GM19328 (cell line): ENCODE data around the gene MUC5AC.
"Not testable (repeated sequence)": the region's sequence is repeated elsewhere in the genome, so short reads cannot be mapped to it uniquely, and the experiment has no call there.

ENCODE experiments used
- ATAC-seq: cut with Tn5 transposase; IDR thresholded peaks from one replicate; pipeline ENCODE4 v1.9.1; 2021; ENCODE audit warnings: mild to moderate bottlenecking, moderate library complexity; ENCODE audit not compliant: unreplicated experiment

Gene MUC5AC

DNA sequence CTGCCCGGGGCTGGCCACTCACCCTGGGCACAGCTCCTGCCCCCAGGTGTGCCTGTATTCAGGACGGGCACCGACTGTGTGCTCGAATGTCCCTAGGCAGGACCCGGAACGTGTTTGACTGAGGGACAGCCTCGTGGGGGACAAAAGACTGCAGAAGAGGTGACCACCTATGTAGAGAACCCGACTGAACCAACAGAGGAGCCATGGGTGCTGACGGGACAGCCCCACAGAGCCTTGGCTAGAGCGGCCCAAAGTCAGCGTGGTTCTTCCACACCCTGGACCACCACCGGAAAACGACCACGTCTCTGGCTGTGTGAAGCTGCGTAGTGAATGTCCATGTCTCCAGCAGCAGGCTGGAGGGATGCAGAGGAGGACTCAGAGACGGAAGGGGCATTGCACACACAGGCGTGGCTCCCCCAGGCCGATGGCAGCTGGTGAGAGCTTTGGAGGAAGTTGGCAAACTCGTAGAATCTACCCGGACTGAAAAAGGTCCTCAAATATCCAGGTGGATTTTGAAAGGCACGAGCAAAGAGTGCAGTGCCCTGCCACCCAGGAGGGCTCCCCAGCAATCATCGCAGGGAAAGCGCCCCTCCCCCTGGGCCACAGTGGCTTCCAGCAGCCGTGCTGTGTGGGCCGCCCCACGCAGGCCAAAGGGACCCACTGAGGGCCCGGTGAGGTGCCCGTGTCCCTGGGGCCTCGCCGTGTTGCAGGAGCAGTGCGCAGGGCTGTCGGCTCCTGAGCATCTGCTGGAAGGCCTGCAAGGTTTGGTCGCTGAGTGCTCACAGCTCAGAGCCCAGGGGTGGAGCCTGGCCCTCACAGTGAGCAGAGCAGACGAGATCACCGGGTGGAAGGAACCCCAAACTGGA lies 47.6 kb downstream of the MUC5AC start:
- no peak for ATAC-seq

DNA sequence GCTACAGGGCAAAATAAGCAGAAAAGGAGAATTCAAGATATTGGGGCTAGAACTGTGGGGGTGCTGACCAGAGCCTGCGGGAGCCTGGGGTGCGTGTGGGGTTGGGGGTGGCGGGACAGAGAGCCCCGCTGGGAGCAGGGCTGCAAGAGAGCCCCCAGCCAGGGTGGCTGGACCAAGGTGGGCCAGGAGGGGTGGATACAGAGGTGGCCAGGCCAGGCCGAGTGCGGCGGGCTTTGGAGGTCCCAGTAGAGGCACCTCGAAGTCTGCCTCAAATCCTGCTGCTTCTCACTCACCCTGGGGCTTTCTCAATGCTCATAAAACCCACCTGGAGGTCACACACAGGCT lies 48.2 kb downstream of the MUC5AC start:
- no peak for ATAC-seq

DNA sequence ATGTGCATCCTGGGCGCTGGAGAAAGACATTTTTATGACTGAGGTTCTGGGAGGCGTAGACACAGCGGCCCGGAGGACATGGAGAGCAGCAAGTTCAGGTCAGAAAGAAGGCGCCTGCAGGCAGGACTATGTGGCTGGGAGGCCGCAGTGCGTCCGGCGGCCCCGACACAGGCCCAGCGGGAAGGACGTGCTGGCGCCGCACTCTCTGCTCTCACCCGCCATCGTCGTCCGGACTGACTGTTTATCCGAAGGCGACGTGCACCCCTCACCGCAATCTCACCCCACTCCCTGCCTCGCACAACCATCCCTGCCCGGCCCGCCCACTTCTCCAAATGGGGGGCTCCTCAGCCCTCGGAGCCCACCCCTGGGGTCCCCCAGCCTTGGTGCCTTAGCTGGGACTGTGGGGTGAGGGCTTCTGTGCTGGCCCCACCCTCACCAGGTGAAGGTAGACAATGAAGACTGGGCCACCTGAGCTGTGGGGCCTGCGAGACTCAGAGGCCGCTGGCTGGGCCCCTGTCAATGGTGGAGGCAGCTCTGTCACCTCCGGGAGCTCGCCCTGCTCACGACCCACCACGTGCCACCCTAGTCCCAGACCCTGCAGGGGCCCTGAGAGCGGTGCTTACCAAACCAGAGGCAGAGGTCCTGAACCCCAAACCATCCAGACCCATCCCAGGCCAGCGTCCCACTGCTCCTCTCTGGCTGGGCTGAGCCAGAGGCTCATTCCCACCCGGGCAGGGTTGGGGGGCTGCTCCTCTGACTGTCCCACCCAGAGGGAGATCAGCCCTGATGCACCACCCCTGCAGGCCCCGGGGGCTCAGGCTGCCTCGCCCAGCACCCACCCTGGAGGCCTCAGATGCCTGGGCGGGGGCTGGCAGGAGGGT lies 48.9 kb downstream of the MUC5AC start:
- ATAC-seq, result no peak

DNA sequence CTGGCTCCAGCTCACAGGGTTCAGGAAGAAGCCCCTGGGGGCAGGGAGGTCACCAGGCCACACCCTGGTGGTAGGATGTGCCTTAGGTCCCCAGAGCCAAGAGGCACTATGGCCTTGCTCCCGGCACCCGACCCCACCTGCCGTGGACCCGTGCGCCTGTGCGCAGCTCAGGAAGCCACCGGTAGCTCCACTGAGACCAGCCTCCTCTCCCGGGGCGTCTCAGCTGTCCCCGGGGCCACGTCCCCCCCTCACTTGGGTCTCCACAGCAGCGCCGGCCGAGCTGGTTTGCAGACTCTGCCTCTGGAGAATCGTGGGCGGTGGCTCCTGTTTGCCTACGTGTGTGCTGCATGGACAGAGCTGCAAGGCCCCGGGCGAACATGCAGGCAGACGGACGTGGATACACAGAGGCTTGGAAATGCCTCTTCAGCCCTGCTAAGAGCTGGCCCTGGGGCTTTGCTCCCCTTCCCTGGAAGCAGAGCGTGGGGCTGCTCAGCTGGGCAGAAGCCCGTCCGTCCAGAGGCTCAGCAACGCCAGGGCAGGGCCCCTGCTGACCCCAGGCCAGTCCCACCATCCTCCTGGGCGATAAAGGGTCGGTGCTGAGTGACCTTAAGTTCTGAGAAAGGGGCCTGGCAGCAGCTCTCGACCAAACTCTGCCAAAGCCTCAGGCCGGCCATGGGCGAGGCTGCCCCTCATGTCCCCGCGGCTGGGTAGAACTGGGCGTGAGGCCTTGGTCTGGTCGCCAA lies 49.8 kb downstream of the MUC5AC start:
- no peak for ATAC-seq

DNA sequence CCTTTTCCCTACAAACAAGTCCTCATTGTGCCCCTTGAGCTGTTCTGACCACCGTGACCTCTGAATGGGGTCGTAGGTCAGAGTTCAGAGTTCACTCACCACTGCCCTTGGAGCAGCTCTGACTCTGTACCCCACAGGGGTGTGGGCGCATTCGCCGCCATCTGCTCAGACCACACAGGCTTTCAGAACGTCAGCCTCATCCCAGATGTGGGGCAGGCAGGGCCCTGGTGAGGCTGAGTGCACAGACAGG lies 50.3 kb downstream of the MUC5AC start:
- no peak for ATAC-seq

DNA sequence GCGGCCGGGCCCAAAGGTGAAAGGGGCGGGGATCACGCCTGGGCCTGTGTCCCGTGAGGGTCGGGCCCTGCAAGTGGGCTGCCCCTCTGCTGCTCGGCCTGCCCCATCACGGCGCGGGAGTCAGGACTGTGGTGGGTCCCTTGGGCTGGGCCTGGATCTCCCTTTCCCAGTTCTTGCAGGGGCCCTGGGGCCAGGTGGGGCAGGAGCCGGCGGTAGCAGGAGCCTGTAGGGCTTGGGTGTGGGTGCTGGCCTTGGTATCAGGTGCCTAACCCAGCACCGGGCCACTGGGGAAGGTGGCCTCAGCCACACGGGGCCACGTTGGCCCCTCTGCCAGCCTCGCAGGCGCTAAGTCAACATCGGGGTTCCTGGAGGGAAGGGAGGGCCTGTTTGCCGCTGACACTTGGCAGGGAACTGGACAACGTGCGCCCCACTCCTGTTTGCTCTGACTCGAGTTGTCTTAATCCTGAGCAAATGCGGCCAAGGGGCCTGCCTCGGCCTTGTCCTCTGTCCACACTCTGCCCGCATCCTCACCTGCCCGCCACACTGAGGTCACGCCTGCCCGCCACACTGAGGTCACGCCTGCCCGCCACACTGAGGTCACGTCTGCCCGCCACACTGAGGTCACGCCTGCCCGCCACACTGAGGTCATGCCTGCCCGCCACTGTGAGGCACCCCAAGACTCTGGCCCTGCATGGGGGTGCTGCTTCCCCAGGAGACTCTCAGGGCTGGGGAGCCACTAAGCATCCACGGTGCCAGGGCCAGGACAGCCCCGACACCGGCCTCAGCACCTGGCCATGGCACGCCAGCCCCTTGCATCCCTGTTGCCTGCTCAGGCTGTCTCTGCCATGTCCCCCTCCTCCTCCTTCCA lies 50.9 kb downstream of the MUC5AC start:
- no peak for ATAC-seq

DNA sequence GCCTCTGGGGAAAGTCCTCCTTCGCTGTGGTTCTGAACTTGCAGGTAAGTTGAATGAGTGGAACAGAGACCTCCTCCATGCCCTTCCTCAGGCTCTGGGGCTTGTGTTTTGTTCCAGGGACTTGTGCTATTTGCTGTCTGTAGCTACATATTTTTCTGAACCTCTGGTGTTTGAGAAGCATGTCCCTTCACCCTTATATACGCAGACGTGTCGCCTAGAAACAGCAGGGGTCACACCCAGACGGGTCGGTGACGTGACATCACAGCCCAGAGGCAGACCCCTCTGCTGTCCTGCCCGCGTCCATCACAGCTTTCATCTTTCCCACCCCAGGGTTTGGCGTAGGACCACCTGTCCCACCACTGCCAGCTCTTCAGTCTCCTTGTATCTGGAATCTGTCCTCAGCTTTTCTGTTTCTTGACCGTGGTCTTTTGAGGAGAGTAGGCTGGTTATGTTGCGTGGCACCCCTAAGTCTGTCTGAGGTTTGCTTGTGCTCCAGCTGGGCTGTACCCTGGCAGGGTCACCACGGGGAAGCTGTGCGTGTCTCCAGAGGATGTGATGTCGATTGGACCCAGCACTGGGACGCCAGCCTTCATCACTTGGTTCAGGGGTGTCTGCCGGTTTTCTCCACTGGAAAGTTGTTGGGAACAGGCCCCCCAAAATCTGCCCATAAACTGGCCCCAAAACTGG lies 51.8 kb downstream of the MUC5AC start:
- ATAC-seq, result no peak

DNA sequence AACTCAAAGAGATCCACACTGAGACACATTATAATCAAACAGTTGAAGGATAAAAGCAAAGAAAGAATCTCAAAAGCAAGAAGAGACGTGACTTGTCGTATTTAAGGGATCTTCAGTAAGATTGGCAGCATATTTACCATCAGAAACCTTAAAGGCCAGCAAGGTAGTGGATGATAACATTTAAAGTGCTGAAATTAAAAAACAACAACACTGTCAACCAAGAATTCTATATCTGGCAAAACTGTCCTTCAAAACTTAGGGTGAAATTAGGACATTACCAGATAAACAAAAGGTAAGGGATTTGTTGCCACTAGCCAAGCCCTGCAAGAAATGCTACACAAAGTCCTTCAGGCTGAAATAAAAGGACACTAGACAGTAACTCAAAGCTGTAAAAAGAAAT lies 54.1 kb downstream of the MUC5AC start:
- no peak for ATAC-seq

DNA sequence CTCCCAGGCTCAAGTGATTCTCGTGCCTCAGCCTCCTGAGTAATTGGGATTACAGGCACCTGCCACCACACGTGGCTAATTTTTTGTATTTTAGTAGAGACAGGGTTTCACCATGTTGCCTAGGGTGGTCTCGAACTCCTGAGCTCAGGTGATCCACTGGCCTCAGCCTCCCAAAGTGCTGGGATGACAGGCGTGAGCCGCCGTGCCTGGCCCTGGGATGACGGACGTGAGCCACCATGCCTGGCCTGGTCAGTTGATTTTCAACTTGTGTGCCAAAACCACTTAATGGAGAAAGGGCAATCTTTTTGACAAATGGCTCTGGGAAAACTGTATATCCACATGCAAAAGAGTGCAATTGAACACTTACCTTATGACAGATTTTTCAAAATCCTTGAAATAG lies 58.1 kb downstream of the MUC5AC start:
- not testable (repeated sequence) for ATAC-seq

DNA sequence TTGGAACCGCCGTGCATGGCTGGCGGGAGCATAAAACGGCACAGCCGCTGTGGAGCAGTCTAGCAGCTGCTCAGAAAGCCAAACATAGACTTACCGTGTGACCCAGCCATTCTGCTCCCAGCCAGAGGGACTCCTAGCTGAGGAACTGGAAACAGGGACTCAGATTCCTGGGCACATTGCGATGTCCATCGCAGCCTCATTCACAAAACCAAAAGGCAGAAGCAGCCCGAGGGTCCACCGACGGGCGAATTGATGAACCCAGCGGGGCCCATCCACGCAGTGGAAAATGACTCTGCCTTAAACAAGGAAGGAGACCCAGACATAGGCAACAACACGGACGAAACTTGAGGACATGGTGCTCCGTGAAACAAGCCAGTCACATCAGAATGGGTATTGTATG lies 59.4 kb downstream of the MUC5AC start:
- ATAC-seq, result no peak

DNA sequence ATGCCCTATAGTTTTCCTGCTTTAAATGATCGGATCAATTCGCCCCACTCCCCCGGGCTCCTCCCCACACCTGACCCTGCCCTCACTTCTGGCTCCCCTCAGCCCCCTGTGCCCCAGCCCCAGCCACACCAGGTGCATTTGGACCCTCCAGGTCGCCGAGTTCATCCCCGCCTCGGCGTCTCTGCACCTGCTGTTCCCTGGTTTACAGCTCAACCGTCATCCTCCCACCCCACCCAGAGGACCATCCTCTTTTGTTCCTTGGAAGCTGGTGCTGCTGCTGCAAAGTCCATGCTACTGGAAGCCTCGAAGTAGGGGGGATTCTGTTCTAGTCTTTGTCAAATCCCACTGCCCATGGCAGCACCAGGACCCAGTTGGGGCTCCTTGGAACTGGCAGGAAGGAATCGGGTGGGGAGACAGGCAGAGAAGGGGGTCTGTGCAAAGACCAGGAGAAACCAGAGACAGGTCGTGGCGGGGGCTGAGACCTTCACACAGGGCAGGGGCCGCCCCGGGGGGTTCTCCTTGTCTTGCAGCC lies 60.6 kb downstream of the MUC5AC start:
- no peak for ATAC-seq

DNA sequence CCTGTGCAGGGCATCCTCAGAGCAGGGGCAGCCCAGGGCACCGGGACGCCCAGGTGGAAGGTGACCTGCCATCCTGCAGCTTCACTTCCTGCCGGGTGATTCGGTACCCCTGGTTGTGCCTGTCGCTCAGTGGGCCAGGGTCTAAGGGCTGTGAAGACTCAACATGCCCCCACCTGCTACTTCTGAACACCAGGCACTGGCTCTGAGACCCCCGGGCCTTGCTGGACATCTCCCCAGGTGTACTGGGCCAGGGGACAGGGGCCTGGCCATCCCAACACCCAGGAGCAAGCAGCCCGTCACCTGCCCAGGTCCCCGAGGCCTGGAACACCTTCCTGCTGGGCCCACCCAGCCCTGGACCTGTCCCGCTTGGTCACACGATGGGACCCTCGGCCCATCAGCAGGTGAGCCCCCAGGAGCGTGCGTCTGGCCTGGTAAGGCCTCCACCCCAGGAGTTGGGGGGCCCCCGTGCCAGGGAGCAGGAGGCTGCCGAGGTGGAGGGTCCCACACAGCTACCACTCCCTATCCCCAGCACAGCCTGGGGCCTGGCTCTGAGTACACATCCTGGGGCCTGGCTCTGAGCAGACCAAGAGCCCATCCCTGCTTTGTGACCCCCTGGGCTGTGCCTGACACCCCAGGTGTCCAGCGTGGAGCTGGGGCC lies 61.2 kb downstream of the MUC5AC start:
- ATAC-seq, result no peak

DNA sequence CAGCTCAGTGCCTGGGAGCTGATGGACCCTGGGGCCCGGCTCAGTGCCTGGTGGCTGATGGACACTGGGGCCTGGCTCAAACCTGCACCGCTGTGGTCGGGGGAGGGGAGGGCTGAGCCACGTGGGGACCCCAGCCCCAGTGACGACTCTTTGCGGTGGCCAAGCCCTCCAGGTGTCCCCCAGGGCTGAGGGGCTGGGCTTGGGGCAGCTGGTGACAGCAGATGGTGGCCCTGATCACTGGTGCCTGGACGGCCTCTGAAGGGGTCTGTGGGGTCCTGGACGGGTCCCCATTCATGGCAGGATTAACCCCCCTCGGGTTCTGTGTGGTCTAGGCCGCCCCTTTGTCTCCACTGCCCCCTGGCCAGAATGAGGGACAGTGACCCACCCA lies 61.7 kb downstream of the MUC5AC start:
- no peak for ATAC-seq

DNA sequence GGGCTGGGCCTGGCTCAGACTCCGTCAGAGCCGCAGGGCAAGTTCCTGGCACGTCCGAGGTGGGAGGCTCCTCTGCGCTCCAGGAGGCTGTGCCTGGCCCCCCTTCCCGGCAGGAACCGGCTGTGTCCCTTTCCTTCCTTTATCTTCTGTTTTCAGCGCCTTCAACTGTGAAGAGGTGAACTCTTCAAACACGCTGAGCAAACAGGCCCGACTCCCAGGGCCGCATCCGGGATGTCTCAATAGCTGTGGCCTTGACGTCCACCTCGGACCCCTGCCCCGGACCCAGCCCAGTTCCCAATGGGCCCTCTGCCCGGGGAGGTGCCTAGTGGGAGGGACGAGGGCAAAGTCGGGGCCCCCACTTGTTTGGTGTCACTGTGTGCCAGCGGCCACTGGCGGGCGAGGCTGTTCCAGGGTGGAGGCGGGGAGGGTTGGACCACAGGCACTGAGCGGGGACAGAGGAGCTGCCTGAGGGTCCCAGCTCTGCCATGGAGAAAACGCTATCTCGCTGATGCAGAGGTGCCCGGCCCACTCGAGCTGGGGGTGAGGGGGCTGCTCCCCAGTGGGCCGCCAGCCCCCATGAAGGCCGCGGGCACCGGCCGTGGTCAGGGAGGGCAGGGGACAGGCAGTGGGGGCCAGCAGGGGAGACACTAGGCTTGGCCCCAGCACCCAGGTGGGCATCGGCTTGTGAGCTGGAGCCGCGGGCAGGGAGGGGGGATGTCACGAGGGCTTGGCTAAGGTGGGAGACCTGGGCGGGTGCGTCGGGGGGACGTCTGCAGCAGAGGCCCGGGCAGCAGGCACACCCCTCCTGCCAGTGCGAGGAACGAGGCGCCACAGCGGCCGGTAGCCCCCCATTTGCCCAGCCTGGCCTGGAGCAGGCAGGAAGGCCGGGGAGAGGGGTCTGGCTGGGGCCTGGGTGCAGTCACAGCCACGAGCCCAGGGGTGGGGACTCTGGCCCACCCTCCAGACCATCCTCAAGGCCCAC lies 62.4 kb downstream of the MUC5AC start:
- ATAC-seq, result no peak

DNA sequence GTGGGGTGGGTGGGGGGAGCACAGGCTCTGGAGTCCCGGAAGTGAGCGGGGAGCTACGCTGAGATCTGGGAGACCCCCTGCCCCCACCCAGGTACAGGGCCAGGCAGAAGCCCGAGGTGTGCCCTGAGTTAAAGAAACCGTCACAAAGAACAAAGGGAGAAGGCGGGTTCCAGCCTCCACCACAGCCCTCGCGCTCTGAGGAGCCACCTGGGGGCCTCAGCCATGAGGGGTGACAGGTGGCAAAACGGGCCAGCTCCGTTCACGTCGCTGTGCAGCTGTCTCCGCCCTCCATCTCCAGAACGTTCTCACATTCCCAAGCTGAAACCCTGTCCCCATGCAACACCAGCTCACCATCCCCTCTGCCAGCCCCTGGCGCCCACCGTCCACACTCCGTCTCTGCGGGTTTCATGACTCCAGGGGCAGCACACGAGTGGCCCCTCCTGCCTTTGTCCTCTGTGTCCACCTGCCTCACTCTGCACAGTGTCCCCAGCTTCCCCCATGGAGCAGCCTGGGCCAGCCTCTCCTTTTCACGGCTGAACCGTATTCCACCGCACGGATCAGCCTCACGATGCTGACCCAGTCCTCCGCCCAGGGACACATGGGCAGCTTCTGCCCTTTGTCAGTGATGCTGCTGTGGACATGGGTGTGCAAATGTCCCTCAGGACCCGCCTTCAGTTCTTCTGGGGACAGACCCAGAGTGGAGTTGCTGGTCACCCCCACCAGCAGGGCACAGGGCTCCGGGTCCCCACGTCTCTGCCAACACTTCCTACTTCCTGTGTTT lies 63.4 kb downstream of the MUC5AC start:
- ATAC-seq, result no peak

DNA sequence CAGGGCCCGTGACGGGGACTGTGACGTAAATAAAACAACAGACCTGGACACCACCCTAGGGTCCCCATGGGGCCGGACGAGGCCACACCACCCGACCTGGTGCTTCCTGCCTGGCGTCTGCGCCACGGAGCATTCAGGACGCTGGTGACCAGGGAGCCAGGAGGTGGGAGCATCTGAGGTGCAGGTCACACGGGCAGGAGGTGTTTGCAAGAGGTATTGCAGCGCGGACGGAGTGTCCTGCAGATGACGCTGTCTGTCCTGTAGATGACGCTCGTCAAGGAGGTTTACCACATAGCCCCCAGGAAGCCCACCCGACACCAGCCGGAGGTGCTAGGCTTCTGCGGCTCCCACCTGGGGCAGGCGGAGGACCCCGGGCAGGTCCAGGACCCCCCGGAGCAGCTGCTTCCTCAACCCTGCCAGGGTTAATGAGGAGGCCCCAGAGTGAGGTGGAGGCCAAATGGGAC lies 64.1 kb downstream of the MUC5AC start:
- no peak for ATAC-seq
